NCI-H510A treated with DMSO at 0.1 percent for 48 hours (cell line): ENCODE measurements around the gene C1orf167.

Experiments used
- DNase-seq: peaks from one replicate; lab custom pipeline; 2025; lab: John Stamatoyannopoulos, UW

C1orf167 gene, protein sequence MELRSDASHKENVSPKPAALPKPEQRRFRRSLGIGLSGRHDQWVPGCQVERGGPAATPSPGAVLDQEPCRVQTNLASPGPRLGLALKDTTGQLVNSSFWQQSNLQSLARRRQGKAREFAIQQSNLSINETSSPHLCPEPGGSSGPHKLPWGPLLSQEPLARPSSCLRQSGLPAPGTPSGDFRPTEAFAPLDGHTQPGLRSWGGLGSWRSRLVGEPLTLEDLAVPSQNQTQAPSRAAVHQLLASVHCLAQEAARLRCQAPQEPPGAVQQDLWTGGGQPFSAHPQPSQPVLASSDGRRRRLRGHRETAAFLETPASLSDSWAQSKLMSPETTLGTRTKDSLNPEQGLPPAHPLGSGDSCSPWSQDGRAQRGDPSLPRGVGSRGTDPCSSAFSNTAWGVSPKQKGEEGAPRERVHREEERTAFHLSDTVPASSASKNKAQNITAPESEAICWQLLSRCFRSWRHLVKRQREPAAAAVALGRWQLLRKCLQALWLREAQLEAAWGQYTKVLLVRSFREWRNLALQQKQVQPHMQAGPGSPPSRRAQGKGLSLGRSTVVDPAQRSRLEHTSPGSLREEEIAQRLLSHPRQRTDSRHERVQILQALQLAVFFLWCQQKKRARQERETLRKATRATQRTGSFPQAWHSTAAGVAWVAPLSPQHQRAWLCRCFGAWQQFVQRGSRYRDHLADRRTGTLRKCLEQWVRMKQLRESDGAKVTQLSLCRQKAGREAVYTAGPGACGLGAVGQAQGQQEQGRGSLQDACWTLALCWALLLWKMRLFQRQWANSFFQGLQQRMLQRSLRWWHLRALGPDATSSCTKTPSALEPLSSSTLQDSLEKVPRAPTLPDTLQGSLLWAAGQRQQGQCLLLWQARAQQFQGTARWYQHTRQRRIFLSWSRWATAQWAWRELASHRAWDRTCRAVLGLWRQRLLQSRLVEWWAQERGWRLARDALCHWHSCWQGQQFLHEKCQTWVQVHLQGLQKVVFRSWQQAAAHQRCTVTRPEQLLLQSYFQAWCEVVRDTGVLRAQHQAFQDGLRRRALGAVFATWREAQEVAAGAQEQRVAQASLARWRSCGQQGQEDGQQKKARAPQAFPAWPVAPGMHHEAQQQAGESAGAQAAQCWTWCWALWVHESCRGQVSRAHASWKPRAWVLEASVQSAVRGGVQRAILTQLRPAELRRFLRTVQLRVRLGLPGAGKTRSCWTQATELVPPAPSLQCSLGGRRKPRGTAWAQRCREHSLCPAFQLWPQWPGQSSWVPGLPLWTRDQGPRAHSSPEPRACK (N-terminal part only)

DNA sequence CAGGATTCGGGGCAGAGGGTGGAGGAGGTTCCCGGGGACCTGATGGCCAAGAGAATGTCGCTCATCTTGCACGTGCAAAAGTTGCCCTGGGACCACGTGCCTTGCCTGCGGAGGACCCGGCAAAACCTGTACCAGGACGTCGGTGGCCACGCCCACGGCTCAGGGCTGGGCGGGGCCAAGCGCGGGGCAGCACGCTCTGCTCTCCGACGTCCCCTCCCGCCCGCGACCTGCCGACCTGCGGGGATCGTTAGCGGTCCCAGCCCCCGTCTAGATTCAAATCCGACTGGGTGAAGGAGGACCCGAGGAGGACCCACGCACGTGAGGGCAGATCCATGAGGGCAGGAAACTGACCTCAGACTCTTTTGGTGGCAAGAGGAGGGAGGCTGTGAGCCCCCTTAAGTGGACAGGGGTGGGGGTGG, at the start of gene C1orf167:
Gene C1orf167 (plus strand): TSS at position 206 of the 419 bp plus-strand sequence. CDS start 2,208 bp downstream, outside the sequence.
- DNase-seq, result no peak

DNA sequence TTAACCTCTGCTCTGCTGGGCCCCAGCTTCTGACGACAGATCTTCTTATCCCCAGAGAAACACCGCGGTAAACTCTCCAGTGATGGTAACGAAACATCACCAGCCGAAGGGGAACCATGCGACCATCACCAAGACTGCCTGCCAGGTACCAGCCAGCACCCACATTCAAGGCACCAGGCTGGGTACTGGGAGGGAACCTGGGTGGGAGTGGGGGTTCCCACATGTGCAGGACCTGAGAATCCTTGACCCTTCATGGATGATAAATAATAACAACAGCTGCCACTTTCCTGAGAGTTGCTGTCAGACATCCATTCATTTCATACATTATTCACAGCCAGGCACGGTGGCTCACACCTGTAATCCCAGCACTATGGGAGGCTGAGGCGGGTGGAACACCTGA, 49.7 kb upstream of the C1orf167 start:
- no peak for DNase-seq

DNA sequence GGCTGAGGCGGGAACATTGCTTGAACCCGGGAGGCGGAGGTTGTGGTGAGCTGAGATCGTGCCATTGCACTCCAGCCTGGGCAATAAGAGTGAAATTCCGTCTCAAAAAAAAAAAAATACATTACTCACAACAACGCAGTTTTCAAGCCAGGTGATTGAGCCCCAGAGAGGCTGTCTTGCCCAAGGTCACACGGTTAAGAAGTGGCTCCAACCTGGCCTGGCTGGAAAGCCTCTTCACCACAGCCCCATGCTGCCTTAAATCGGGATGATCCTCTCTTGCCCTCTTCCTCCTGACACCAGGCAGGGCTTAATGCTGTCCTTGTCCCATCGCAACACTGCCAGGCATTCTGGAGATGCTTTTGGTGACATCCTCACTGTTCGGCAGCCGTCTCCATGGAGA, 48.9 kb upstream of the C1orf167 start:
- no peak for DNase-seq

DNA sequence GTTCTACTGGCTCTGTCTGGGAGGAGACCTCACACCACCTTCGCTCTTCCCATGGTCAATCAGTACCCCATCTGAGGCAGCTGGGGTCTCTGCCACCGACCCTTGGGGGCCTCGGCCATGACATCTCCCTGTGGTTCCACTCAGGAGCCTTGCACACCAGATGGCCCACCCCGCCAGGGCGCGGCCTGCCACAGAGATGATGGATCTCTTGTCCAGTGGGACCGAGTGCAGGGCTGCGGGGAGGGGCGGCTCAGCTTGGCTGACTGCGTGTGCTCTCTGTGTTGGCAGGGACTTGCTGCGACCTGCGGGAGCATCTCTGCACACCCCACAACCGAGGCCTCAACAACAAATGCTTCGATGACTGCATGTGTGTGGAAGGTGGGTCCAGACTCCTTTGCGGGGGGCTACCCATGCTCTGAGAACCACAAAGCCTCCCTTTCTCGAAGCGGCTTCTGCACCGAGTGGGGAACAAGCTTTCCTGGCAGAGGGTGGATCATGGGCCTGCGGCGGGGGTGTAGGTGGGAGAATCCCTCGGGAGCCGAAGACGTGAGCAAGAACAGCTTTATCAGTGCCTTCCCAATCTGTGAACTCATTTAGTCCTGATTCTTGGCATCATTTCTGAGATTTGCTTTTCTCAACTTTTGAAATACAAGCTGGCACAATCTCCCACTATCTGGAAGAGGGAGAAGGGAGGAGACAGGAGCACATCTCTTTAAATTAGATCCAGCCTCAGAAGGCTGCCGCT, 47.0 kb upstream of the C1orf167 start:
- no peak for DNase-seq

DNA sequence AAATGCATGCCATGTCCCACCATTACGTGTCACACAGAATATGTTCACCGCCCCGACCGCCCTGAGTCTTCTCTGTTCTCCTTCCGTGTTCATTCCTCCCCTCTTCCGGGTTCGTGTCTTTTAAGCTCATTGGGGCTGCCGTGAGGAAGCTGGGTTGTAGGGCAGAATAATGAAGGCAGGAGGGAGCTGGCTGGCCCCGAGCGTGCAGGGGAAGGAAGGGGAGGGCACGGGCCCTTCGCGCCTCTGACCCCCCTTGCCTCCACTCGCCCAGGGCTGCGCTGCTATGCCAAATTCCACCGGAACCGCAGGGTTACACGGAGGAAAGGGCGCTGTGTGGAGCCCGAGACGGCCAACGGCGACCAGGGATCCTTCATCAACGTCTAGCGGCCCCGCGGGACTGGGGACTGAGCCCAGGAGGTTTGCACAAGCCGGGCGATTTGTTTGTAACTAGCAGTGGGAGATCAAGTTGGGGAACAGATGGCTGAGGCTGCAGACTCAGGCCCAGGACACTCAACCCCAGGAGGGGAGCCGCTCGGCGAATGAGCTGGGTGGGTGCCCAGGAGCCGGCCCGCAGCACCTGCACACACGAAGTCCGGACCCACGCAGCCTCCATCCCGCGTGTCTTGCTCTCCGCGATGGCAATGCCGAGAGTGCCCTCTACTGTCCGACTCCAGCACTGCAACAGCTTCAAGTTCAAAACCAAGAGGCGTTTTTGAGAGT, 42.5 kb upstream of the C1orf167 start:
- DNase-seq, result peak; percentile 82

DNA sequence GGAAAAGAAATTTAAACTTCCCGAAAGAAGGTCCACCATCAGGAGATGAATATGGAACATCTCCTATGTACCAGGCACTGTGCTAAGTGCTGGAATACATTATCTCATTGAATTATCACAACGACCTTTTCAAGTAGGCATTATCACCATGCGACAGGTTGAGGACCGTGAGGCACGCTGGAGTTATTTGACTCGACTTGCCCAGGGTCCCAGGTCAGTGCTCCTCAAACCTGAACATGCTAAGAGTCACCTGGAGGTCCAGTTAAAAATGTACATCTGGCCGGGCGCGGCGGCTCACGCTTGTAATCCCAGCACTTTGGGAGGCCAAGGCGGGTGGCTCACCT, 42.0 kb upstream of the C1orf167 start:
- DNase-seq, result no peak

DNA sequence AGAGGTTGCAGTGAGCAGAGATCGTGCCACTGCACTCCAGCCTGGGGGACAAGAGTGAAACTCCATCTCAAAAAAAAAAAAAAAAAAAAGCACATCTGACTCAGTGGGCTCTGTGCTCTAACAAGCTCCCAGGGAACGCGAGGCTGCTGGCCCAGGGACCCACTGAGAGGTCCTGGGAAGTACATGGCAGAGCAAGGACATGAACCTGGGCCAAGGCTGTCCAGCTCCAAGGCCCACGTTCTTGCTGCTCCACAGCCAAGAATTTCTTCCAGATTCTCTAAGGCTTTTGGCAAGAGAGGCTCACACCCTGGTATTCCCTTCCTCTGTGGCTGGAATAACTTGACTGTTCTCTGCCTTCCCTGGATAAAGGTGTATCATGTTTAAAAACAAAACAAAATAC, 41.5 kb upstream of the C1orf167 start:
- DNase-seq, result no peak

DNA sequence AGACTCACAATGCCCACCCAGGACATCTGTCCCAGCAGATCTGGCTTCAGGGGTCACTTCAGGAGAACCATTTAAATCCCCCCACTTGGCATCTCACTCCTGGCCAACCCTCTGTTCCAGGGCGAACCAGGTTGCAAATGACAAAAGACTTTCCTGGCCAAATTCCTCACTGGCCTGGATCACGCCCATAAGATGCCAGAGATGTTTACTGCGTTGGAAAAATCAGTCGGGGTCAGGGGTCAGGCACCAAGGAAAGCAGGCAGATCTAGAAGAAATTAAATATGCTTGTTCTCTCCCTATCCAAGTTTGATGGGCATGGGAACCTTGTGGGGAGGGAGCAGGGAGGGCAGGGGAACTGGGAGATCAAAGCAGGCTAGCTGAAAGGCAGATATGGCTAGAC, 40.7 kb upstream of the C1orf167 start:
- no peak for DNase-seq

DNA sequence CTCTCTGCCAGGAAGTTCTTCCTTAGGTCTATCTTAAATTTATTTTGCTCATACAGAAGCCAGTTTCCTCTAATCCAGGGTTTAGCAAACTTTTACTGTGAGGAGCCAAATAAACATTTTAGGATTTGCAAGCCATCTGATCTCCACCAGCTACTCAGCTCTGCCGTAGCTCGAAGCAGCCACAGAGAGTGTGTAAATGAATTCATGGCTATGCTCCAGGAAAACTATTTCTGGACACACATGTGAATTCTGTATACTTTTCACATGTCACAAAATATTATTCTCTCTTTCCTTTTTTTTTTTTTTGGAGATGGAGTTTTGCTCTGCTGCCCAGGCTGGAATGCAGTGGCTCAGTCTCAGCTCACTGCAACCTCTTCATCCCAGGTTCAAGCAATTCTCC, 39.5 kb upstream of the C1orf167 start:
- no peak for DNase-seq

DNA sequence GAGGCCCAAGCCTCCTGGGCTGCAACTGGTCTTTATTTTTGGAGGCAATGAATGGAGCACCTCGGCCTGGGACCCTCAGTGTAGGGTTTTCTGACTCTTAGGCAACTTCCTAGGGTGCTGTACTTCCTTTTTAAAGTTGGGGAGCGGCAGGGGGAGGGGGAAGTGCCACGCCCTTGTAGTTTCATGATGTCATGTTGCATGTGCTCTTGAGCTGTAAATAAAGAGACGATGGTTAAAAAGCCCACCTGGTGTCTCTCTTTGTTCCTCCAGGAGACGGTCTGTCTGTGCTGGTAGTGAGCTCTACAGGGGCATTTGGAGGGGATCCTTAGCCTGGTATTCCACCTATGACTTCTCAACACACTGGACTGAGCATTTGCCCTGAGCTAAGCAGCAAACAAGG, 36.4 kb upstream of the C1orf167 start:
- DNase-seq, result no peak

DNA sequence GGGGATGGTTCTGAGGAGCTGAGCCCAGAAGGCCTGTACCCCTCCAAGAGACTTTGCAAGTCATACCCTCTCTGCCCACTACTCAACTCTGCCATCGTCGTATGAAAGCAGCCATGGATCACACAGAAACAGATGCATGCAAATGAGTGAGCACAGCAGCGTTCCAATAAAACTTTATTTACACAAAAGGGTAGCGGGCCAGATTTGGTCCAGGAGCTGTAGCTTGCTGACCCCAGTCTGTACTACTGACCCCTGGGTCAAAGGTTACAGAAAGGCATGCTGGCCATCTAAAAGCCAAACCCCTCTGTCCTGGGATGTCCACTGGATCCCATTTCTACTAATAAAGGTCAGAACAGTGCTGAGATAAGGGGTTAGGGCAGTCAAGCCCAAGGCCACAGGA, 34.9 kb upstream of the C1orf167 start:
- no peak for DNase-seq

DNA sequence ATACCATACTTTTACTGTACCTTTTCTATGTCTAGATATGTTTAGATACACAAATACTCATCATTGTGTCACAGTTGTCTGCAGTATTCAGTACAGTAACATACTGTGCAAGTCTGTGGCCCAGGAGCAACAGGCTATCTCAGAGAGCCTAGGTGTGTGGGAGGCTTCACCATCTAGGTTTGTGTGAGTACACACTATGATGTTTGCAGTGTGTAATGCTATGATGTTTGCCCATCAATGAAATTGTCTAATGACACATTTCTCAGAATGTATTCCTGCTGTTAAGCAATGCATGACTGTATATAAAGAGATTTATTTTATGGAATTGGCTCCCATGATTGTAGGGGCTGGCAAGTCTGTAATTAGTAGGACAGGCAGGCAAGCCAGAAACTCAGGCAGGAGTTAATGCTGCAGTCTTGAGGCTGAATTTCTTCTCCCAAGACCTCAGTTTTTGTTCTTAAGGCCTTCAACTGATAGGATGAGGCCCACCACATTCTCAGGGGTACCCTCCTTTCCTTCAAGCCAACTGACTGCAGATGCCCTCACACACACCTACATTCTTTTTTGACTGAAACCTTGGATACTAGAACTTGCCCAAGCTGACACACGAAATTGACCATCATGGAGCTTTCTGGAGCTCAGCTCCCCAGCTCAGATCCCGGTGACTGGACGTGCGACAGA, 33.7 kb upstream of the C1orf167 start:
- no peak for DNase-seq

DNA sequence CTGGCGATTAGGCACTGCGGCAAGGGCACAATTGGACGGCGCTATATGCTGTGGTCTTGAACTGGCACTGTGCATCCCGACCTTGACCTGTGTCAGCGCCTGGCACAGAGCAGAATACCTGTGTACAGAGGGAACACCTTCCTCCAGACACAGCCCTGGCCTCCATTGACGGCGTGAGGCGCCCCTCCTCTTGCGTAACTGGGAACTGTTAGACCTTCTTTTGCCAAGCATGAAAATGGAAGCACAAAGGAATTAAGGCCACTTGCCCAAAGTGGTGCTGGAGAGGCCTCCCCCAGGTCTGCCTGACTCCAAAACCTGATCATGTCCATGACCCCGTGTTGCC, 32.9 kb upstream of the C1orf167 start:
- no peak for DNase-seq

DNA sequence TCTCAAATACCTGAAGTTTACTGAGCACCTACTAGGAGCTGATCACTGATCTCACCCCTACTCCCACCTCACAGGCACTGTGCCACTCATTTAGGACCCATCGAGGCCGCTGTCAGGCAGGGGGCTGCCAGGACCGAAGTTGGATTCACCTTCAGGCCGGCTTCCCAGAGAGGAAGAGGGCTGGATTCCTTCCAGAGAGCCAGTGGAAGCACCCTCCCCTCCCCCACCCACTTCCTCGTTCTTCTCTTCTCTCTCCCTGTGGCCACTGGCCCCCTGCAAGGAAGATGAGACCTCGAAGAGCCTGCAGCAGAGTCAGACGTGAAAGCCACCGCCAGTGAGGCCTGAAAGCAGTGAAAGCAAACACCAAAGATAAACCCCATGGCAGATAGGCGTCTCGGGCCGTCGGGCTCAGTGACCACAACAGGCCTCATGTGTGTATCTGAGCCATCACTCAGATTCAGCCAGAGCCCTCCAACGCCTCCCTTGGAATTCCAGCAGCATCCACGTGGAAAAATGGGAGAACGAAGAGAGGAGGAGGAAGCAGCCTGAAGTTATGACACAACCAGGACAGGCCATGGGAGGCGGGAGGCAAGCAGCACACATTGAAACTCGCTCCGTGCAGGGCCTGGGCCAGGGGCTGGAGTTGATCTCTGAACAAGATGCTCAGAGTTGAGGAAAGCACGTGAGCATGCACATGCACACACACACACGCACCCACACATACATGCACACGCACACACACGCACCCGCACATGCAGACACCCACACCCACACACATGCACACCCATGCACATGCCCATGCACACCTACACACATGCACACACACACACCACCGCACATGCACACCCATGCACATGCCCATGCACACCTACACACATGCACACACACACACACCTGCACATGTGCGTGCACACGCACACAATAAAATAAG, 32.2 kb upstream of the C1orf167 start:
- no peak for DNase-seq

DNA sequence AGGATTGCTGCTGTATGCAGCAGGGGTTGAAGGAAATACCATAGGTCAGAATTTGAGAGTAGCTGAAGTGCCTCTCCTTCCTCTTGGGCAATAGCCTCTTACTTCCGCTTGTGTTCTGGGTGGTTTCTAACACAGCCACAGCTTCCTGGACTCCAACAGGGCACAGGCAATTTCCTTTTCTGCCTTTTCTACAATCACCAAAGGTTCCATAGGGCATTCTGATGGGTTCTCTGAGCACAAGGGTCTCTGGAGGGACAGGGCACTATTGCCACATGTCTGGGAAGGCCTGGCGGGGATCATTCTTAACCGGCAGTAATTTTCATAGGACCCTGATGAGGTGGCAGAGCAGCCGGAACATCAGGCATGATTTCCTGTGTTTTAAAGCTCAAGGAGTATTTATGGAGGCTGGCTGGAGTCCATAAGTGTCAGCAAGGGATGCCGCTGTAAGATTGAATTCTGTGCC, 31.5 kb upstream of the C1orf167 start:
- DNase-seq, result no peak

DNA sequence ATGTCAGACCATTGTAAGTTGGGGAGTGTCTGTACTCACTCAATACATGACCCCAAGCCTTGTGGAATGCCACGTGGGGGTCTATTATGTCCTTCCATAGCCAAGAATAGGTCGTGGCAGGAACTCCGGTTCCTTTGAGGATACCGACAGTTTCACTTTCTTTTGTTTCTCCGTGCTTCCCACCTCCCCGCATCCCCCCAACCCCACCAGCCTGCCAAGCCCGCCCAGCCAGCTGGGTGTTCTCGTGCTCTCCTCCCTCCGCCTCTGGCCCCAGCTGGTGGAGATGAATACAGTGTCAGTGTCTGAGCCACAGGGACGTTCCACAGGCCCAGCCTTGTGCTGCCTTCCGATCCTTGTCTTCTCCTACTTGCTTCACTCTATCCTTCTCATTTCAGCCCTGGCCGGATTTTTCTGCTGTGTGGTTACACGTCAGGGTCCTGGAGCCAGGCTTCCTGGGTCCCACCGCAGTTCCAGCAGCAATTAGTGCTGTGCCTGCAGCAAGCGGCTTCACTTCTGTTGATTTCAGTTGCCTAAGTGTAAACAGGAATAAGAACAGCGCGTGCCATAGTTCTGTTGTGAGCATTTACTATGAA, 30.2 kb upstream of the C1orf167 start:
- no peak for DNase-seq

DNA sequence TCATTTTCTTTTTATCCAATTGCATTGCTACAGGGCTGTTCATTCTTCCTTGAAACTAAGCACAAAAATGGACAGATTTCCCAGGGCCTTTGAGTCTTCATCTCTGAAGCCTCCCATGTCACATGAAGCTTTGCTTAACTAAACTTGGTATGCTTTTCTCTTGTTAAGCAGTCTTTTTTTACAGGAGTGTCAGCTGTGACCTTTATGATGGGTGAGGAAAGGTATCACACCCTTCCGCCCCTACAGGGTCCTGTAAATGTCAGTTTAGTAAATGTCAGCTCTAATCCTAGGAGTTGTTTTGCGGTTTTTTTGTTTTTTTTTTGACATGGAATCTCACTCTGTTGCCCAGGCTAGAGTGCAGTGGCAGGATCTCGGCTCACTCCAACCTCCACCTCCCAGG, 28.7 kb upstream of the C1orf167 start:
- no peak for DNase-seq

DNA sequence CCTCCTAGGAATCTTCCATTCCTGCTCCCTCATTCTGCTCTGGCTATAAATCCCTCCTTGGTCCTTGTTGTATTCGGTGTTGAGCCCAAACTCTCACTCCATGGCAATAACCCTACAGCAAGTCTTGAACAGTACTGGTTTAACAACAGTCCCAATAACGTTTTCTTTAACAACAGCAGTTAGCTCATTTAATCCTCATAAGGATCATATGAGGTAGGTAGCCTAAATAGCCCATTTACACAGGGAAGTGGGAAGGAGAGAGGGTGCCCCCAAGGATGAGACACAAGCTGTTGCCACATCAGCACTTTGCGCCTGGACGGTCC, 26.5 kb upstream of the C1orf167 start:
- no peak for DNase-seq
